NAMALWA (cell line): ENCODE measurements around the gene FAM120A.
"Not testable (repeated sequence)": the region's sequence is repeated elsewhere in the genome, so short reads cannot be mapped to it uniquely, and the experiment has no call there.

Experiments
- DNase-seq: peaks from one replicate; pipeline ENCODE4 v3.0.0-alpha.2; 2015; ENCODE audit warnings: low spot score

The FAM120A gene, protein sequence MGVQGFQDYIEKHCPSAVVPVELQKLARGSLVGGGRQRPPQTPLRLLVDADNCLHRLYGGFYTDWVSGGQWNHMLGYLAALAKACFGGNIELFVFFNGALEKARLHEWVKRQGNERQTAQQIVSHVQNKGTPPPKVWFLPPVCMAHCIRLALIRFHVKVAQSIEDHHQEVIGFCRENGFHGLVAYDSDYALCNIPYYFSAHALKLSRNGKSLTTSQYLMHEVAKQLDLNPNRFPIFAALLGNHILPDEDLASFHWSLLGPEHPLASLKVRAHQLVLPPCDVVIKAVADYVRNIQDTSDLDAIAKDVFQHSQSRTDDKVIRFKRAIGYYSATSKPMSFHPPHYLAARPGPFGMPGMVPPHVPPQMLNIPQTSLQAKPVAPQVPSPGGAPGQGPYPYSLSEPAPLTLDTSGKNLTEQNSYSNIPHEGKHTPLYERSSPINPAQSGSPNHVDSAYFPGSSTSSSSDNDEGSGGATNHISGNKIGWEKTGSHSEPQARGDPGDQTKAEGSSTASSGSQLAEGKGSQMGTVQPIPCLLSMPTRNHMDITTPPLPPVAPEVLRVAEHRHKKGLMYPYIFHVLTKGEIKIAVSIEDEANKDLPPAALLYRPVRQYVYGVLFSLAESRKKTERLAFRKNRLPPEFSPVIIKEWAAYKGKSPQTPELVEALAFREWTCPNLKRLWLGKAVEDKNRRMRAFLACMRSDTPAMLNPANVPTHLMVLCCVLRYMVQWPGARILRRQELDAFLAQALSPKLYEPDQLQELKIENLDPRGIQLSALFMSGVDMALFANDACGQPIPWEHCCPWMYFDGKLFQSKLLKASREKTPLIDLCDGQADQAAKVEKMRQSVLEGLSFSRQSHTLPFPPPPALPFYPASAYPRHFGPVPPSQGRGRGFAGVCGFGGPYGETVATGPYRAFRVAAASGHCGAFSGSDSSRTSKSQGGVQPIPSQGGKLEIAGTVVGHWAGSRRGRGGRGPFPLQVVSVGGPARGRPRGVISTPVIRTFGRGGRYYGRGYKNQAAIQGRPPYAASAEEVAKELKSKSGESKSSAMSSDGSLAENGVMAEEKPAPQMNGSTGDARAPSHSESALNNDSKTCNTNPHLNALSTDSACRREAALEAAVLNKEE

DNA sequence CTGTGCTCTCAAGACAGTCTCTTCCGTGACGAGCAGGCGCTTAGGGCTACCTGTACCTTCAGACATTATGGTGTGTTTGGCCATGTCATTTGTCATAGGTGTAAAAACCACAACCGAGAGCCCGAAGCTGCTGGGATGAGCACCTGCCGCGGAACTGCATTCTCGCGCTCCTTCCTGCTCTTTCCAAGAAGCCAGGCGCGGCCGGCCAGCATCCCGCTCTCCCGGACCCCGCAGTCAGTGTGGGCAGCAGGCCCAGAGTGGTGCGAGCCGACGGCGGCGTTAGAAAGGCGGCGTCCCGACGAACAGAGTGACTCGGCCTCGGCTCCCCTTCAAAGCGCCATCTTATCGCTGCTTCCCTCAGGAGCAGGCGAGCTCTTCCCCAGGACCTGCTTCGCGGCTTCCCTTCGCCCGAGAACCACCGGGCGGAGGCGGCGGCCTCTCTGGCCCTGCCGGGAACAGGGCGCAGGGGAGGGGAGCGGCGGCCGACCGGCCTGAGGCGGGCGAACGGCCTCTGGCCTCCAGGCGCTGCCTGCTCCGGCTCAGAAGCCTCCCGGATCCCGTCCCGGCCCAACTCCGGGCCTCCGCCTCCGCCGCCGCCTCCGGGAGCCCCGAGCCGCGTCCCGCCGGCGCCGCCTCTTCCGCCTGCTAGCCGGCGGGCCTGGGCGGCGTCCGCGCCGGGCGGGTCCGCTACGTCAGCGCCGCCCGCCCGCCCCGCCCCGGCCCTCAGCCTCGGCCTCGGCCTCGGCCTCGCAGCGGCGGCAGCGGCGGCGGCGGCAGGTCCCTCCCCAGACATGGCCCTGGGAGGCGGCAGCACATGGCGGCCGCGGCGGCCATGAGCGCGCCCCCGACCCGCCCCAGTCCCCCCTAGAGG lies at the start of gene FAM120A:
TSS of gene FAM120A (plus strand) at position 741 of the 871 bp plus-strand sequence. CDS start 231 bp downstream, outside the sequence.
- DNase-seq: peak; percentile 74

DNA sequence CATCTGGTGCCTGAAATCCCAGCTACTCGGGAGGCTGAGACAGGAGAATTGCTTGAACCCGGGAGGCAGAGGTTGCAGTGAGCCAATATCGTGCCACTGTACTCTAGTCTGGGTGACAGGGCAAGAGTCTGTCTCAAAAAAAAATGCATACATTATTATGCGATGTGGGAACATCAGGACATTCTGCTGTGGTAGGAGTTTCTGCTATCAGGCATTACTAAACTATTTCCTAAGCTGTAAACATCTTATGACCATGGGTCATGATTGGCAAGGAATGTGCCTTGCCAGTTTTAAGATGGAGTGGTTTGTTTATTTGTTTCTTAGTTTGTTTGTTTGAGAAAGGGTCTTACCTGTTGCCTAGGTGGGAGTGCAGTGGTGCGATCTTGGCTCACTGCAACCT lies 45.1 kb upstream of the FAM120A start:
- DNase-seq: no peak

DNA sequence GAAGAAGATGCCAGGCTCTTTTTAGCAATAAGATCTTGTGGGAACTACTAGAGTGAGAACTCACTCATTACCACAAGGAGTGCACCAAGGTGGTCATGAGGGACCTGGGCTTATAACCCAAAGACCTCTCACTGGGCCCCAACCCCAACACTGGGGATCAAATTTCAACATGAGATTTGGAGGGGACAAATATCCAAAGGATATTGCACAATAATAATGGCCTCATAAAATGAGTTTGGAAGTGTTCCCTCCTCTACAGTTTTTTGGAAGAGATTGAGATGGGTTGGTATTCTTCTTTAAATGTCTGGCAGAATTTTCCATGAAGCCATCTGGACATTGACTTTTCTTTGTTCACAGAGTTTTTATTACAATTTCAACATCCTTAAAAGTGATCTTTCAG lies 38.0 kb upstream of the FAM120A start:
- no peak for DNase-seq

DNA sequence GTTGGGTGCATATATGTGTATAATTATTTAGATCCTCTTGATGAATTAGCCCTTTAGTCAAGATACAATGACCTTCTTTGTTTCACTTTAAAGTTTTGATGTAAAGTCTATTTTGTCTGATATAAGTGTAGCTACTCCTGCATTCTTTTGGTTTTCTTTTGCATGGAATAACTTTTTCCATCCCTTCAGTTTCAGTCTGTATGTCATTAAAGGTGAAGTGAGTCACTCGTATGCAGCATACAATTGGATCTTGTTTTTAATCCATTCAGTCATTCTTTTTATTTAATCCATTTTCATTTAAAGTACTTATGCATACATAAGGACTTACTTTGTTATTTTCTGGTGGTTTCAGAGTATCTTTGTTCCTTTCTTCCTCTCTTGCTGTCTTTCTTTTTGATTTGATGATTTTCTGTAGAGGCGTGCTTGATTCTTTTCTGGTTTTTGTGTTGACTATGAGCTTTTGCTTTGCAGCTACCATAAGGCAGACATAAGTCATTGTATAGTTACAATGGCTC lies 36.3 kb upstream of the FAM120A start:
- no peak for DNase-seq

DNA sequence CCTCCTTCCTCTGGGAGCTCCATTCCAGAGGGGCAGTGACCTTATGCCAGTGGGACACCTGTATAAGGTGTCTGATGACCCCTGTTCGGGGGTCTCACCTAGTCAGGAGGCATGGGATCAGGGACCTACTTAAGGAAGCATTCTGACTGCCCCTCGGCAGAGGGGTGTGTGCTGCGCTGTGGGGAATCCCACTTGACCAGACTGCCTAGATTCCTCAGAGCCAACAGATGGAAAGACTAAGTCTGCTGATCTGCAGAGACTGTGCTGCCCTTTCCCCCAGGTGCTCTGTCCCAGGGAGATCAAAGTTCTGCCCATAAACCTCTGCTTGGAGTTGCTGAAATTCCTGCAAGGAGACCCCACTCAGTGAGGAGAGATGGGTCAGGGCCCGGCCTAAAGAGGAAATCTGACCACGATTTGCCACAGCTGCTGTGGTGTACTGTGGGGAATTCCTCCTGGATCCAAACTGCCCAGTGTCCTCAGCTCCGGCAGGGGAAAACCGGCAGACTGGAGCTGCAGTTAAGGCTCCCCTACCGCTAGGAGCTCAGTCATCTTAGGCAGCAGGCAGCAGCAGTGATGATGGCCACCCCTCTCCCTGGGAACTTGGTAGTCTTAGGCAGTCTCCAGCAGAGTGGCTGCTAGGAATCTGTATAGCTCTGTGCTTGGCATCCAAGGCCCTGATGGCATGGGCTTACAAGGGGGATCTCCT lies 34.8 kb upstream of the FAM120A start:
- no peak for DNase-seq

DNA sequence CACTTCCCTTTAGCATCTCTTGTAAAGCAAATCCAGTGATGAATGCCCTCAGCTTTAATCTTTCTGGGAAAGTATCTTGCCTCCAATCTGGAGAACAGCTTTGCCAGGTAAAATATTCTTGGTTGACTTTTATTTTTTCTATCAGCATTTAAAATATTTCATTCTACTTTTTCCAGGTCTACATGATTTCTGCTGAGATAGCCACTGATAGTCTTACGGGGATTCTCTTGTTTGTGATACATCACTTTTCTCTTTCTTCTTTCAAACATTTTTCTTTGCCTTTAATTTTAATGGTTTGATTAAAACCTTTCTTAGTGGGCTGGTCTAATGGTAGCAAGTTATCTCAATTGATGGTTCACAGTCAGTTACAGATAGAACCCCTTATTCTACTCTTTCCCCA lies 33.9 kb upstream of the FAM120A start:
- DNase-seq: no peak

DNA sequence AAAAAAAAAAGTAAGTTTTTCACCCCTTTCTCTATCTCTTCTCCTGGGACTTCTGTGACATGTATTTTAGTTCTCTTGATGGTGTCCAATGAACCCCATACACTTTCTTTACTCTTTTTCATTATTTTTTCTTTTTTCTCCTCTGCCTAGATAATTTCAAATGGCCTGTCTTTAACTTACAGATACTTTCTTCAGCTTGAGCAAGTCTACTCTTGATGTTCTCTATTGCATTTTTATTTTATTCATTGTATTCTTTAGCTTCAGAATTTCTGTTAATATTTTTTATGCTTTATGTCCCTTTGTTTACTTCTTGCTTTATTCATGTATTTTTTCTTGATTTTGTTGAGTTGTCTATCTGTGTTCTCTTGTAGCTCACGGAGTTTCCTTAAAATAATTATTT lies 32.5 kb upstream of the FAM120A start:
- DNase-seq: no peak

DNA sequence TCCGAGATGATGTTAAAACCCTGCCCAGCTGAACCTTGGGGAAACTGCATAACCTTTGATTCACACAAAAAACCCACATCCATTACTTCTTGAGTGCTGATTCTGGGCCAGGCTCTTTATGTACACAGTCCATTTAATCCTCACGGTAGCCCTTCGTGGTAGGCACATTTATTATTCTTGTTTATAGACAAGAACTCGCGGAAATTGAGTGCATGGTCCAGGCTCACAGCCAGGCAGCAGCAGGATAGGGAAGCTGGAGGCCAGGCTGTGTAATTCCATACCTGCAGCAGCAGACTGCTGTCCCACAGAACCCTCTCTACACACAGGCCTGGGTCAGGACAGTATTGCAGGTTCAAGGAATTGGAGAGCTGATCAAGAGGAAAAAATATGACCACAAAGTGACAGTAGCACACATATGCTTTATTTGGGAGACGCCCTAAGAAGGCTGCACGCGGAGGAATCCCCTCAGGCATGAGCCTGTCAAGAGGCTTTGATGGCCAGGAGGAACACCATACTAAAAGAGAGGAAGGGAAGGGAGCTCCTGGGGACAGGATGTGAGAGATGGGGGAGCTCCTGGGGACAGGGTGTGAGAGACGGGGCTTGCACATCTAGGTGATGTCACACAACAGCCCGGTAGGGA lies 28.4 kb upstream of the FAM120A start:
- DNase-seq: no peak

DNA sequence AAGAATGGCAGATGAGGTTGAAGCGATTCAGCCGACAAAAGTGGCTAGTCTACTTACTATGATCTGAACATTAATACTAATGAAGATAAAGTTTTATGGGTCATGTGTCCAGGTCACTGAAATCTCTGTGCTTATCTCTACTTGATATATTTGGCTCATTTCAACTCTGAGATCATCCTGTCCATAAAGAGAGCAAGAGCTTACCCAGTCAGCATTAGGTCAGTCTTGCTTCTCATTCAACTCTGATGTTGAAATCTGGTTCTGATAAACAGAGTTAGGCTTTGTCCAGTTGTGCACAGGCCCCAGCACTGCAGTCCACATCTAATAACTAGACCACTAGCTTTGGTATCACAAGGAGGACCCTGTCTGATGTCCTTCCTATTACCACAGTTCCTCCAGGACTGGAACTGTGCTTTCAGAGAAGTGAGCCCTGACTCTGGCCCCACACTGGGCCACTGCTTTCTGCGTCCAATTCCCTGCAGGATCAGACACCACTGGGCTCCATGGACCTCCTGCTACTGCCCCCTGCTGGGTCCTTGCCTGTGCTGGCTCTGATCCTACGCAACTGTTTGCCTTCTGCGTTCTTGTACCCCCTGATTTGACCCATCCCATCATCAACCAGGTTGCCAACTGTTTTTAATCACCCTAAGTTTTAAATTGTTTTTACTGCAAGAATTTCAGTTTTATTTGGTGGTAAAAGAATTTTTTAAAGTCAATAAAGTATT lies 23.7 kb upstream of the FAM120A start:
- DNase-seq: no peak

DNA sequence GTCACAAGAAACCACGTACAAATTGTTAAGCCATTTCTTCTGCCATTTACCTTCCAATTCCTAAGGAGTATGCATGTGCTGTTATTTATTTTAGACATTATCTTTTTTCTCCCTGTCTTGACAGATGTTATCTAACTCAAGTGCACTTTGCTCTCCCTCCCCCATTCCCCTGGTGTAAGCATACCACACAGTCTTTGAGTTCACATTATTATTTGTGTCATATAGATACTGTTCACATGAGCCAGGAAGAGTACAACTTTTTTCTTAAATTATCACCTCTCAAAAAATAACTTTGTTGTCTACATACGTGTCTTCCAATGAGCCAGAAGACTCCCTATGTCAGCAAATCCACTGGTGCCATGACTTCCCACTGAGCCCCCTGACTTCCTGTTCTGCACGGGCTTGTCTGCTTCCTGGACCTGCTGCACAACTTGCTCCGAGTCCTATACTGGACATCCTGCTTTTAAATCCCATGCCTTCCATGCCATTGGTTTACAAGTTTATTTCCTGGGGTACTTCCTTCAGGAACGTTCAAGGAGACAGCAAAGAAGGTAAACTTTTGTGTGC lies 19.9 kb upstream of the FAM120A start:
- no peak for DNase-seq

DNA sequence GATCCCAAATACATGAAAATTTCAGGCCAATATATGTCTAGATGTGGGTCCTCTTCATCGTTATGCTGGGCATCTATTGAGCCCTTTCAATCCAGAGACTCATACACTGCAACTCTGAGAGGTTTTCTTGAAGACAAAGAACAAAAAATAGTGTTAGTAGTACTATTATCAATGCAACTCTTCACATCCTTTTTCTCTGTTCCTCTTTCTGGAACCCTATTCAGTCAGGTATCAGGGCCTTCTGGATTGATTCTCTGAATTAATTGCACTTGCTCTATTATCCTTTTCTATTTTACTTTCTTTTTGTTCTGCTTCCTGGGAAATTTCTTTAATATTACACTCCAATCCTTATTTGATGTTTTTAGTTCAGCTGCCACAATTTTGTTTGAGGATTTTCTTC lies 18.5 kb upstream of the FAM120A start:
- no peak for DNase-seq

DNA sequence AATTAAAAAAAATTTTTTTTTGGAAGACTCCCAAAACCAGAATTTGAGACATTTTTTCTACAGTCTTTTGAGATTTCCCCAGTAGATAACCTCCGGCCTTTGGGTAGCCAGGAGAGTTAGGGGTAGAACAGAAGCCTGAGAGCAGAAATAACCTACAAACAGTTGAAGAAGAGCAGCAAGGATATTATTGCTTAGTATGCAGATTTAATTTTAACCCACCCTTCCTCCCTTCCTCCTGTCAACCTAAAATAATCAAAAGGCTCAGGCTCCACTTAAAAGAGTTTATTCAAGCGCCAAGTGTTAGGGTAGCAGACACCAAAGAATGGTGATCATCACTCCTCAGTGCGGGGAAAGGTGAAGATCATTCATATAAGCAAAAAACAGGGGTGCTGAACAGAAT lies 17.4 kb upstream of the FAM120A start:
- DNase-seq: no peak

DNA sequence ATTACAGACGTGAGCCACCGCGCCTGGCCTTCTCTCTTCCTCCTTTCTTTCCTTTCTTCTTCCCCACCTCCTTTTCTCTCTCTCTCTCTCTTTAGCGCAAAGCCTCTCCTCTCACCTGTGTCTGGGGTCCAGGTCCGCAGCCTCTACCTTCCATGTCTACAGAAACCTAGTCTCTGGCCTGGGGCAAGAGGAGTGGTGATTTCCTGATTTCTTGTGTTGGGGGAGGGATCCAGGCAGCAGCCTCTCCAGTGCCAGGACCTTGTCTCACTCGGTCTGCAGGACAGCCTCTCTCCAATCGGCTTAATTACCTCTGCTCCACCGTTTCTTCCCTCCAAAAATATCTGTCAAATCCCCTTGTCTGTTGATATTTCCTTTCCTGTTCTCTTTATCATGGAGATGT lies 16.1 kb upstream of the FAM120A start:
- DNase-seq: no peak

DNA sequence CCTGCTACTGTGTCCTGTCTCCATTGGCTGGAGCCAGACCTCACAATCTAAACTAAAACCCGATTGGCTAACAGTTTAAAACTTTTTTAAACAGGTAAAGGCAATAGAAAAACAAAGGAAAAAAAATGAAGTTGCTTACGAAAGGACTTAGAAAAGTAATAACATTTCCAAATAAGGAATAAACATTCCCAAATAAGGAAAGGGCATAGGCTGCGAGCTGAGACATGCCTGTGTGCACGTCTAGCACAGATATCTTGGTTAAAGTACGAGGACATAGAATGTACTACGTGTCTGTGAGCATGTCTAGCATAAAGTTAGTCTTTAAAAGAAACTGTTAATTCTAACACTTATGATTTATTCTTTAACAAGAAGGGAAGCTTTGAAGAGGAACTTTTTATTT lies 15.3 kb upstream of the FAM120A start:
- DNase-seq: no peak

DNA sequence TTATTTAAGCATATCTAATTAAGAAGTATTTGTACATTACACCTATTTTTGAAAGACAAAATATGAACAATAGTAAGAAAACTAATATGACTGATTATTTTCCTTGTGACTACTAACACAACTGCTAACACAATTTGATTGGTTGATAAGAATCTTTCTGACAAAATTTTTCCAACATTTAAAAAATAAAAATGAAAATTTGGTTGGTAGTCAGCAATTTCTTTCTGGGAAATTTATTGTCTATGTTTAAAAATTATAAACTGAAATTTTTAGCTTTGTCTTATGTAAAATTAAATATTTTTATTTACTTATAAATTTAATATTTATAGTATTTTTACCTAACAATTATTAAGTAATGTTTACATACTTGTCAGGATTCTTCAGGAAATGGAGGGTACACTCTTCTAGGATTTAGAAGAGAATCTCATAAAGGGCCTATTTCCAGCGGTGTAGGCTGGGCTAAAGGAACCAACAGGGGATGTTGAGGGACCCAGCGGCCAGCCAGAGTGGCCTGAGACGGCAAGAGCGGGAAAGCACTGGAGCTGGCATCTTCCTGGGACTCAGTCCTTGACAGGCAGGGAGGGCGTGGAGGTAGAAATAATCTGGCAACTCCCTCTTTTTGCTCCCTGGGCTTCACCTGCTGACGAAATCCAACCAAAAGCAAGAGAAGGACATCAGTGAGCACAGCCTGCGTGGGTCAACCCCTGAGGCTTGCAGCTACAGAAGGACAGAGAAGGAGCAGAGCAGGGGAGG lies 14.7 kb upstream of the FAM120A start:
- no peak for DNase-seq

DNA sequence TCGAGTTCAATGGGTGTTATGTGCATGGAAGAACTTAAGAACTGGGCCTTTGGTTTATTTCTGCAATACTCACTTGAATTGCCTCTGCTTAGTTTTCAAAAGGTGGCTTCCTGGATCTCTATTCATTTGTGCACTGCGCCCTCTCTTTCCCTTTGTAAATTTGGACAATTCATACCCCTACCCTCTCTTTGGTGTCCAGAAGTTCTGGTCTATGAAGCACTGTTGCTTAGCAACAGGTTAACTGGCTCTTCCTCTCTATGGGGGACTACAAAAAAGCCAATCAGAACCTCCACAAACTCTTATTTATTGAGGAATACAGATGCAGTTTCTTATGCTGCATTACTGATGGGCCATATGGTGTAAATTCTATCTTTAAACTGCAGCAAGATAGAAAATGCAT lies 13.5 kb upstream of the FAM120A start:
- no peak for DNase-seq

DNA sequence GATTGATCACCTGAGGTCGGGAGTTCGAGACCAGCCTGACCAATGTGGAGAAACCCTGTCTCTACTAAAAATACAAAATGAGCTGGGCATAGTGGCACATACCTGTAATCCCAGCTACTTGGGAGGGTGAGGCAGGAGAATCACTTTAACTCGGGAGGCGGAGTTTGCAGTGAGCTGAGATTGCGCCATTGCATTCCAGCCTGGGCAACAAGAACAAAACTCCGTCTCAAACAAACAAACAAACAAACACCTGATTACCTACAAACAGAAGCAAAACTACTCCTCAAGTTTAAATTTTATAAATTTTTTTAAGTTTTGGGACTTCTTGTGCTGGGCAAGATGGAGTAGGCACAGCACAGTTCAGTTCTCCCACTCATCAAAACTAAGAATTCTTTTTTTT lies 12.2 kb upstream of the FAM120A start:
- not testable (repeated sequence) for DNase-seq

DNA sequence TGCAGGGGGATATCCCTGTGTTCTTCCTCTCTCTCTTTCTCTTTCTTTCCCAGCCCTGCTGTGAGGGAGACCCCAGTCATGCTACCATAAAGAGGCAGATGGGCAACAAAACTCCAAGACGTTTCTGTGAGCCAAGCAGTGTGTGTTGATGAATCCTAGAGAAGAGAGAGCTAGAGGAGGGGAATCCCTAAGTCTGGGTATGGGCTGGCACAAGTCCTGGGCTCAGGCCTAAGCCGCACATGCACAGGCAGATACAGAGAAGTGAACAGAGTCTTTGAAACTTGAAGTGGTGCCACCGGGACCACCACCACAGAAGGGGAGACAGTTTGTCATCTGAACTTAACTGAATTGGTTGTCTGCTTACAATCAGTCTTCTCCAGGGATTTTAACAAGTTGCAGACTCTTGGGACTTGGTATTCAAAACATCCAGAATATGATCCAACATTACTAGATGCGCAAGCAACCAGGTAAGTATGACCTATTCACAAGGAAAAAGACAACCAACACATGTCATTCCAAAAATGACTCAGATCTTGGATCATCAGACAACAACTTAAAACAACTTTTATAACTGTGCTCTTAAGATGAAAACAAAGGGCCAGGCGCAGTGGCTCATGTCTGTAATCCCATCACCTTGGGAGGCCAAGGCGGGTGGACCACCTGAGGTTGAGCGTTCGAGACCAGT lies 10.4 kb upstream of the FAM120A start:
- no peak for DNase-seq
